MCF 10A (cell line): Measurements from ENCODE around the gene MED27. TPM values are rescaled to one million over a fixed set of nuclear protein-coding genes. Genes with fewer than 3 reads are reported as not detected.

Experiments
- BruUV-seq: library from RNA; stranded (reverse); fragments of 400-500 nt; replicated peaks from 2 replicates; lab custom pipeline; 2021; lab: Mats Ljungman, UMichigan
- CTCF ChIA-PET: fragments of 300-600 bp; sonication (Branson Sonifier 250); formaldehyde crosslinking; extraction: SDS; loops from one replicate; lab custom pipeline; 2021; ENCODE audit warnings: antibody characterized with exemption, inconsistent platforms; lab: Yijun Ruan, JAX
- POLR2A ChIA-PET: fragments of 300-600, 350-650 bp; sonication (Branson Sonifier 250); formaldehyde crosslinking; extraction: SDS; loops from one replicate; lab custom pipeline; 2020; ENCODE audit warnings: antibody characterized with exemption, inconsistent platforms; lab: Yijun Ruan, JAX
- DNase-seq: peaks from one replicate; pipeline ENCODE4 v3.0.0-alpha.2; 2018; ENCODE audit not compliant: unreplicated experiment
- H3K27ac Mint-ChIP-seq: one replicate; pipeline ENCODE4 v1.8.0; 2022; ENCODE audit warnings: mild to moderate bottlenecking, low read depth, mixed read lengths; ENCODE audit not compliant: unreplicated experiment
- H3K27me3 Mint-ChIP-seq: one replicate; pipeline ENCODE4 v1.8.0; 2022; ENCODE audit warnings: mixed read lengths; ENCODE audit not compliant: insufficient read depth, unreplicated experiment
- H3K36me3 Mint-ChIP-seq: one replicate; pipeline ENCODE4 v1.8.0; 2022; ENCODE audit warnings: mild to moderate bottlenecking, moderate library complexity, mixed read lengths; ENCODE audit not compliant: insufficient read depth, unreplicated experiment
- H3K4me1 Mint-ChIP-seq: one replicate; pipeline ENCODE4 v1.8.0; 2022; ENCODE audit warnings: mixed read lengths; ENCODE audit not compliant: insufficient read depth, unreplicated experiment
- H3K4me3 Mint-ChIP-seq: one replicate; pipeline ENCODE4 v1.8.0; 2022; ENCODE audit warnings: mild to moderate bottlenecking, moderate library complexity, mixed read lengths; ENCODE audit not compliant: unreplicated experiment
- H3K9me3 Mint-ChIP-seq: one replicate; pipeline ENCODE4 v1.8.0; 2022; ENCODE audit warnings: mixed read lengths; ENCODE audit not compliant: unreplicated experiment
- CTCF ChIP-seq: fragments of 200-600 bp; IDR thresholded peaks from one replicate; pipeline ENCODE4 v1.8.0; 2022; ENCODE audit warnings: antibody characterized with exemption, mild to moderate bottlenecking; ENCODE audit not compliant: unreplicated experiment
- intact Hi-C: fragments of 100-400 bp; cut with micrococcal nuclease; formaldehyde crosslinking; loops from 2 replicates; pipeline ENCODE4 v1.14.1; 2022
- total RNA-seq: library from RNA; stranded (reverse); gene quantifications from 2 replicates; pipeline ENCODE4 v1.2.3, GENCODE V29; 2022

MED27 gene
- total RNA-seq, 1 experiment from 2014 or later: 34.3 TPM

DNA sequence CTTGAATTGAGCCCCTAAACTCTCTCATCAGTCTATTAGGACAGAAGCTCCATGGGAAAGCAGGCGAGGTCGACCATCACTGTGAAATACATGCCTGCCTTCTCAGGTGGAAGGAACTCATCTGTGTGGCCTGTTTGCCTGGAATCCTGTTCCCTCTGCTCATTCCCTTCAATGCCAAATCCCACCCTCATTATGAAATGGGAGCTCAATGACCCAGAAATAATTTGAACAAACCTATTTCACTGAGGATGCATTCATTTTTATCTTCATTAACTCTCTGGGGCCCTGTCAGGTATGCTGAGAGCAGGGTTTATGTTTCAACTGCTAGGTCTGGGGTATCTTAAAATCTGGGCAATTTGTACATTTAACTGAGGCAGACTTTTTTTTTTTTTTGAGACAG, 142.2 kb downstream of the MED27 start:
- no peak for TF ChIP-seq CTCF
- ChIA-PET CTCF (interaction anchor here (0.7 kb wide), 1 partner anchor 273 kb away, joined by 3 read pairs; no protein-coding TSS in a partner anchor), POLR2A (no interaction called here)
- H3K4me1 Mint-ChIP-seq: no peaks in the 10 kb centered on the region
- H3K27ac Mint-ChIP-seq: no peak overlapping the region
- H3K9me3 Mint-ChIP-seq: peaks cover 17% of the 10 kb centered on the region
- no peak for DNase-seq
- H3K4me3 Mint-ChIP-seq: no peak overlapping the region
- peaks cover 30% of the 10 kb centered on the region for H3K36me3 Mint-ChIP-seq
- intact Hi-C loops: no loop called here
- BruUV-seq: no TSS peak
- no peaks in the 10 kb centered on the region for H3K27me3 Mint-ChIP-seq

DNA sequence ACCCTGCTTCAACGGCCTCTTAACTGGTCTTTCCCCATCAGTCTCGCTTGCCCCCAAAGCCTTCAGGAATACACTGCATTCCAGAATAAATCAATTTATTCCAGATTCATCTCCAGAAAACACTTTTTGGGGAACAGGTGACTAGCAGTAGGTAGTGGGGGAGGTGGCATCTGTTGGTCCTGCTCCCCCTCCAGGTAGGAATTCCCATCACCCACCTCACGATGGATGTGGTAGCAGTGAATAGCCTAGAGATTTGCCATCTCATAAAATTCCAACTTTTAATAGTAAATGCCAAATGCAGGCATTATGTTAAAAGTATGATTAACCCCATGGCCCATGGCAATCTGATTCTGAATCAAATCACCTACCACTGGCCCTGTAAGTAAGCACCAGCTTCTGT, 142.7 kb downstream of the MED27 start:
- no TSS peak for BruUV-seq
- DNase-seq: no peak
- ChIA-PET POLR2A (no interaction called here), CTCF (interaction anchor here (0.7 kb wide), 1 partner anchor 273 kb away, joined by 3 read pairs; no protein-coding TSS in a partner anchor)
- Mint-ChIP-seq H3K36me3 (peaks cover 30% of the 10 kb centered on the region), H3K27ac (no peak overlapping the region), H3K4me3 (no peak overlapping the region), H3K4me1 (no peaks in the 10 kb centered on the region), H3K27me3 (no peaks in the 10 kb centered on the region), H3K9me3 (peaks cover 17% of the 10 kb centered on the region)
- no peak for TF ChIP-seq CTCF
- intact Hi-C loops: no loop called here

DNA sequence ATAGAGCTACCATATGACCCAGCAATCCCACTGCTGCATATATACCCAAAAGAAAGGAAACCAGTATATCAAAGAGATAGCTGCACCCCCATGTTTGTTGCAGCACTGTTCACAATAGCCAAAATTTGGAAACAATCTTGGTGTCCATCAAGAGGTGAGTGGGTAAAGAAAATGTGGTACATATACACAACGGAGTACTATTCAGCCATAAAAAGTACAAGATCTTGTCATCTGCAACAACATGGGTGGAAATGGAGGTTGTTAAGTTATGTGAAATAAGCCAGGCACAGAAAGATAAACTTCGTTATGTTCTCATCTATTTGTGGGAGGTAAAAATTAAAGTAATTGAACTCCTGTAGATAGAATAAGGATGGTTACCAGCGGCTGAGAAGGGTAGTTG, 145.0 kb downstream of the MED27 start:
- no peak for TF ChIP-seq CTCF
- no peaks in the 10 kb centered on the region for H3K4me1 Mint-ChIP-seq
- no peaks in the 10 kb centered on the region for H3K27me3 Mint-ChIP-seq
- ChIA-PET CTCF (interaction anchor here (0.6 kb wide), 1 partner anchor 33 kb away, joined by 4 read pairs; no protein-coding TSS in a partner anchor), POLR2A (no interaction called here)
- no TSS peak for BruUV-seq
- no peak for DNase-seq
- peaks cover 23% of the 10 kb centered on the region for H3K36me3 Mint-ChIP-seq
- H3K4me3 Mint-ChIP-seq: no peak overlapping the region
- H3K9me3 Mint-ChIP-seq: peaks cover 17% of the 10 kb centered on the region
- no peak overlapping the region for H3K27ac Mint-ChIP-seq
- intact Hi-C loops: no loop called here

GRCh38 chr9:131927091-131927490, 152.6 kb downstream of the MED27 start:
- Mint-ChIP-seq H3K4me3 (no peak overlapping the region), H3K27me3 (no peaks in the 10 kb centered on the region), H3K36me3 (no peaks in the 10 kb centered on the region), H3K27ac (no peak overlapping the region), H3K4me1 (no peaks in the 10 kb centered on the region), H3K9me3 (no peaks in the 10 kb centered on the region)
- ChIA-PET CTCF (interaction anchor here (1.2 kb wide), 1 partner anchor 309 kb away, joined by 3 read pairs; no protein-coding TSS in a partner anchor), POLR2A (no interaction called here)
- BruUV-seq: no TSS peak
- no peak for TF ChIP-seq CTCF
- intact Hi-C loops: no loop called here
- DNase-seq: no peak
